ENCODE data around the gene RRH. TPM values are rescaled to one million over a fixed set of nuclear protein-coding genes. Genes with fewer than 3 reads are reported as not detected.

Gene RRH
- total and polyA plus RNA-seq, 11 donors: 0.06 to 0.21 TPM; not detected in 9

DNA sequence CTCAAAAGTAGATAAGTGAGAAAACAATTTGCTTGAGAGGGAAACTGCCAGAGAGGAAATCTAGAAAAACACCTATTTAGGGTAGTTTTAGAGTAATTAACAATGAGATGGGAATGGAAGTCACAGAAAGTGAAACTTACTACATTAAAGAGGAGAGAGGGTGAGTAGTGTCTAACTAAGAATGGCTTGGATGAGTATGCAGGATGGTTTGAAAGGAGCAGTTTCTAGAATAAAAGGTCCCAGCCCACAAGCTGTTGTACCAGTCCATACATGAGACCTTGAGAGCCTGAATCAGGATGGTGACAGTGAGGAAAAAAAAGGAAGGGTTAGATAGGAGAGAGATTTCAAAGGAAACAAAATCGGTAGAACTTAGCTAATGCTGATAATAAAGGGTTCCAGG, 10.9 kb upstream of the RRH start:
- H3K27me3 ChIP-seq: no peaks in the 10 kb centered on the region
- intact Hi-C loops (cut with DNase I): loop anchor here in 8 of 10 donors (5.0 to 10.0 kb wide), 9 partner anchors 85 to 1195 kb away; partner anchors contain the start of genes CASP6 (in 6 of the 8), SEC24B (in 4 of the 8), EGF (in 1 of the 8) and MCUB (in 1 of the 8)
- peak overlapping the region in 4 of 12 donors; percentile 79 to 89 (median 83) for H3K4me3 ChIP-seq

DNA sequence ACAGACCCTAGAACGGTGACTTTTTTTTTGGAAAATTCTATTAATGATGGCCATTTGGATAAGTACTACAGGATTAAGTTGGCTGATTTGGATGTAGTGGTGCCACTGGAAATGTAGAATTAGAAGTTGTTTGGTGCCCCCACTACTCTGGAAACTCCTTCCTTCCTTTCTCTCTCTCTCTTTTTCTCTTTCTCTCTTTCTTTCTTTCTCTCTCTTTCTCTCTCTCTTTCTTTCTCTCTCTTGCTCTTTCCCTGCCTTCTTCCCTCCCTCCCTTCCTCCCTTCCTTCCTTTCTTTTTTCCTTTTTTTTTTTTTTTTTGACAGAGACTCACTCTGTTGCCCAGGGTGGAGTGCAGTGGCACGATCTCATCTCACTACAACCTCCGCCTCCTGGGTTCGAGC, 9.5 kb upstream of the RRH start:
- no peak overlapping the region for H3K4me3 ChIP-seq
- 92 to 95% (median 94%) methylated on average over 4 of the region's 4 CpGs for WGBS, 4 donors
- peaks cover 0 to 58% (median 47%) of the 10 kb centered on the region in 9 donors for H3K36me3 ChIP-seq
- H3K27me3 ChIP-seq: no peaks in the 10 kb centered on the region
- H3K27ac ChIP-seq: no peak overlapping the region
- H3K9me3 ChIP-seq: no peaks in the 10 kb centered on the region
- intact Hi-C loops (cut with DNase I): loop anchor here in 8 of 10 donors (5.0 to 10.0 kb wide), 9 partner anchors 86 to 1196 kb away; partner anchors contain the start of genes CASP6 (in 6 of the 8), SEC24B (in 4 of the 8), EGF (in 1 of the 8) and MCUB (in 1 of the 8)
- no peak for ATAC-seq
- peaks cover 0 to 21% (median 13%) of the 10 kb centered on the region in 12 donors for H3K4me1 ChIP-seq
- no peak for TF ChIP-seq POLR2A (IDR thresholded peaks at IDR 0.05)
- TF ChIP-seq, protein P1, sequence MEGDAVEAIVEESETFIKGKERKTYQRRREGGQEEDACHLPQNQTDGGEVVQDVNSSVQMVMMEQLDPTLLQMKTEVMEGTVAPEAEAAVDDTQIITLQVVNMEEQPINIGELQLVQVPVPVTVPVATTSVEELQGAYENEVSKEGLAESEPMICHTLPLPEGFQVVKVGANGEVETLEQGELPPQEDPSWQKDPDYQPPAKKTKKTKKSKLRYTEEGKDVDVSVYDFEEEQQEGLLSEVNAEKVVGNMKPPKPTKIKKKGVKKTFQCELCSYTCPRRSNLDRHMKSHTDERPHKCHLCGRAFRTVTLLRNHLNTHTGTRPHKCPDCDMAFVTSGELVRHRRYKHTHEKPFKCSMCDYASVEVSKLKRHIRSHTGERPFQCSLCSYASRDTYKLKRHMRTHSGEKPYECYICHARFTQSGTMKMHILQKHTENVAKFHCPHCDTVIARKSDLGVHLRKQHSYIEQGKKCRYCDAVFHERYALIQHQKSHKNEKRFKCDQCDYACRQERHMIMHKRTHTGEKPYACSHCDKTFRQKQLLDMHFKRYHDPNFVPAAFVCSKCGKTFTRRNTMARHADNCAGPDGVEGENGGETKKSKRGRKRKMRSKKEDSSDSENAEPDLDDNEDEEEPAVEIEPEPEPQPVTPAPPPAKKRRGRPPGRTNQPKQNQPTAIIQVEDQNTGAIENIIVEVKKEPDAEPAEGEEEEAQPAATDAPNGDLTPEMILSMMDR (IDR thresholded peaks at IDR 0.05): no peak
- DNase-seq: no peak

More for the DNA sequence above, 10.9 kb upstream of the RRH start:
- Histone ChIP-seq H3K36me3 (peaks cover 0 to 44% (median 35%) of the 10 kb centered on the region in 9 donors), H3K4me1 (peaks cover 0 to 21% (median 13%) of the 10 kb centered on the region in 12 donors), H3K9me3 (no peaks in the 10 kb centered on the region), H3K27ac (no peak overlapping the region)
- no peak for TF ChIP-seq POLR2A (IDR thresholded peaks at IDR 0.05)
- TF ChIP-seq, protein P1 (IDR thresholded peaks at IDR 0.05): no peak
- 52 to 62% (median 55%) methylated on average over 1 of the region's 1 CpG for WGBS, 4 donors
- DNase-seq: no peak
- ATAC-seq: no peak

DNA sequence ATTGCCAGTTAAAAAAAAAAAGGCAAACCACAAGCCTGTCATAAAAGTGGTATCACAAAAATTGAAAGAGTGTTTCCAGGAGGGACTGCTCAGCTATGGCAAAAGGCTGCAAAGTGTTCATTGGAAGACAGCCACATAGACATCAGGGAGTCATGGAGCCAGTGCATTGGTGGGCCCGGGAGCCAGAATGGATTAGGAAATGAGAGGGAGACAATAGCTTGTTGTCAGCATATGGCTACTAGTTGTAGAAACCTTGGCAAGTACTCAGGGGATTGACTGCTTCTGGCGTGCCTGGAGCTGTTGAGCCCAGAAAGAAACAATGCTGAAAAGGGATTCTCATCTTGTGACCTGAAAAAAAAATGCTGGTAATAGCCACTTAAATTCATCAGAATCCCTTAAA, 7.2 kb upstream of the RRH start:
- DNase-seq (no peak), ATAC-seq (no peak)
- TF ChIP-seq, protein P1 (IDR thresholded peaks at IDR 0.05): no peak
- TF ChIP-seq POLR2A (IDR thresholded peaks at IDR 0.05): no peak
- no peak overlapping the region for H3K27ac ChIP-seq
- no peak overlapping the region for H3K4me3 ChIP-seq
- intact Hi-C loops (cut with DNase I): loop anchor here in 3 of 10 donors (5.0 to 10.0 kb wide), 3 partner anchors 116 to 388 kb away; partner anchors contain the start of genes CASP6 (in 2 of the 3) and SEC24B (in 1 of the 3)
- 44 to 56% (median 50%) methylated on average over 2 of the region's 2 CpGs for WGBS, 4 donors
- H3K27me3 ChIP-seq: no peaks in the 10 kb centered on the region
- no peaks in the 10 kb centered on the region for H3K9me3 ChIP-seq
- H3K36me3 ChIP-seq: peaks cover 0 to 81% (median 69%) of the 10 kb centered on the region in 9 donors
- H3K4me1 ChIP-seq: peaks cover 0 to 15% (median 9%) of the 10 kb centered on the region in 12 donors

DNA sequence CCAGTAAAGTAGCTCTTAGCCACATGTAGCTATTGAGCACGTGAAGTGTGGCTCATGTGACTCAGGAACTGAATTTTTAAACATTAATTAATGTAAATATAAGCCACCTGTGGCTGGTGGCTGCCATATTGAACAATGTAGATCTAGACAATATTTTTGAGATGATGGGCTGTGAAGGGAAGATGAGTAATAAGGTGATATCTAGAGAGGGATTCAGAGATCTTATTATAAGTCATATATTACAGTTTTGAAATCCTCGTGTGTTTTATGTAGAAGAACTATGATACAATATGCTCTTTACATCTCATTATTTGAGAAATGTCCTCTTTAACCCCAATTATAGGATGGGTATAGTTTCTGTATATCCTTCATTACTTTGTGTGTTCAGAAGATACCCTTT, 6.6 kb upstream of the RRH start:
- ATAC-seq (no peak), DNase-seq (no peak)
- WGBS, 4 donors: 81 to 91% (median 85%) methylated on average over 2 of the region's 2 CpGs
- intact Hi-C loops (cut with DNase I): loop anchor here in 3 of 10 donors (5.0 to 10.0 kb wide), 3 partner anchors 116 to 389 kb away; partner anchors contain the start of genes CASP6 (in 2 of the 3) and SEC24B (in 1 of the 3)
- H3K4me1 ChIP-seq: peaks cover 0 to 15% (median 8%) of the 10 kb centered on the region in 12 donors
- no peaks in the 10 kb centered on the region for H3K9me3 ChIP-seq
- H3K27ac ChIP-seq: no peak overlapping the region
- peaks cover 0 to 87% (median 71%) of the 10 kb centered on the region in 9 donors for H3K36me3 ChIP-seq
- TF ChIP-seq, protein P1 (IDR thresholded peaks at IDR 0.05): no peak
- TF ChIP-seq POLR2A (IDR thresholded peaks at IDR 0.05): no peak
- H3K27me3 ChIP-seq: no peaks in the 10 kb centered on the region
- H3K4me3 ChIP-seq: no peak overlapping the region
